ENCODE results near the gene GGN.
"Not testable (repeated sequence)": the region's sequence is repeated elsewhere in the genome, so short reads cannot be mapped to it uniquely, and the experiment has no call there.

The GGN gene

GRCh38 chr19:38367041-38367440 is 20.8 kb downstream of the GGN start:
- Histone ChIP-seq H3K9me3 (ENCODE audit: control insufficient read depth in 1 of 2, low read length in 2 of 2) (no peaks in the 10 kb centered on the region), H3K27me3 (ENCODE audit: control insufficient read depth in 1 of 2, insufficient read depth in 2 of 2, low read length in 2 of 2) (peaks cover 0 to 10% of the 10 kb centered on the region in 2 donors), H3K36me3 (ENCODE audit: control insufficient read depth in 1 of 2, insufficient read depth in 2 of 2, low read length in 2 of 2) (no peaks in the 10 kb centered on the region), H3K4me3 (ENCODE audit: low read depth in 1 of 2, low read length in 2 of 2) (no peak overlapping the region), H3K9ac (ENCODE audit: low read depth in 1 of 2, low read length in 2 of 2) (no peak overlapping the region), H3K4me1 (ENCODE audit: control insufficient read depth in 1 of 2, insufficient read depth in 2 of 2, low read length in 2 of 2) (peaks cover 10 to 13% of the 10 kb centered on the region in 2 donors), H3K27ac (ENCODE audit: low read depth, low read length) (no peak overlapping the region)

DNA sequence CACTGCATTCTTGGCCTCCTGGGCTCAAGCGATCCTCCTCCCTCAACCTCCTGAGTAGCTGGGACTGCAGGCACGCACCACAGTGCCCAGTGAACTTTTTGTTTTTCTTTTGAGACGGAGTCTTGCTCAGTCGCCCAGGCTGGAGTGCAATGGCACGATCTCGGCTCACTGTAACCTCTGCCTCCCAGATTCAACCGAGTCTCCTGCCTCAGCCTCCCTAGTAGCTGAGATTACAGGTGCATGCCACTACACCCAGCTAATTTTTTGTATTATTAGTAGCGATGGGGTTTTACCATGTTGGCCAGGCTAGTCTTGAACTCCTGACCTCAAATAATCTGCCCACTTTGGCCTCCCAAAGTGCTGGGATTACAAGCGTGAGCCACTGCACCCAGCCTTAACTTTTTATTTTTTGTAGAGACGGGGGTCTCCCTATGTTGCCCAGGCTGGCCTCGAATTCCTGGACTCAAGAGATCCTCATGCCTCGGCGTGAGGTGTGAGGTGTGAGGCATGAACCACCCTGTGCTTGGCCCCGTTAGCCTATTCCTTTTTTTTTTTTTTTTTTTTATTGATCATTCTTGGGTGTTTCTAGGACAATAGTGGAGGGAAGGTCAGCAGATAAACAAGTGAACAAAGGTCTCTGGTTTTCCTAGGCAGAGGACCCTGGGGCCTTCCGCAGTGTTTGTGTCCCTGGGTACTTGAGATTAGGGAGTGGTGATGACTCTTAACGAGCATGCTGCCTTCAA is 24.7 kb downstream of the GGN start:
- H3K9me3 ChIP-seq (ENCODE audit: control insufficient read depth in 1 of 2, low read length in 2 of 2); H3K9ac ChIP-seq (ENCODE audit: low read depth in 1 of 2, low read length in 2 of 2); H3K36me3 ChIP-seq (ENCODE audit: control insufficient read depth in 1 of 2, insufficient read depth in 2 of 2, low read length in 2 of 2); H3K27ac ChIP-seq (ENCODE audit: low read depth, low read length): not testable (repeated sequence)
- Histone ChIP-seq H3K27me3 (ENCODE audit: control insufficient read depth in 1 of 2, insufficient read depth in 2 of 2, low read length in 2 of 2) (peaks cover 27 to 31% of the 10 kb centered on the region in 2 donors), H3K4me1 (ENCODE audit: control insufficient read depth in 1 of 2, insufficient read depth in 2 of 2, low read length in 2 of 2) (peaks cover 7 to 15% of the 10 kb centered on the region in 2 donors), H3K4me3 (ENCODE audit: low read depth in 1 of 2, low read length in 2 of 2) (peak overlapping the region in 1 of 2 donors; percentile 79)

DNA sequence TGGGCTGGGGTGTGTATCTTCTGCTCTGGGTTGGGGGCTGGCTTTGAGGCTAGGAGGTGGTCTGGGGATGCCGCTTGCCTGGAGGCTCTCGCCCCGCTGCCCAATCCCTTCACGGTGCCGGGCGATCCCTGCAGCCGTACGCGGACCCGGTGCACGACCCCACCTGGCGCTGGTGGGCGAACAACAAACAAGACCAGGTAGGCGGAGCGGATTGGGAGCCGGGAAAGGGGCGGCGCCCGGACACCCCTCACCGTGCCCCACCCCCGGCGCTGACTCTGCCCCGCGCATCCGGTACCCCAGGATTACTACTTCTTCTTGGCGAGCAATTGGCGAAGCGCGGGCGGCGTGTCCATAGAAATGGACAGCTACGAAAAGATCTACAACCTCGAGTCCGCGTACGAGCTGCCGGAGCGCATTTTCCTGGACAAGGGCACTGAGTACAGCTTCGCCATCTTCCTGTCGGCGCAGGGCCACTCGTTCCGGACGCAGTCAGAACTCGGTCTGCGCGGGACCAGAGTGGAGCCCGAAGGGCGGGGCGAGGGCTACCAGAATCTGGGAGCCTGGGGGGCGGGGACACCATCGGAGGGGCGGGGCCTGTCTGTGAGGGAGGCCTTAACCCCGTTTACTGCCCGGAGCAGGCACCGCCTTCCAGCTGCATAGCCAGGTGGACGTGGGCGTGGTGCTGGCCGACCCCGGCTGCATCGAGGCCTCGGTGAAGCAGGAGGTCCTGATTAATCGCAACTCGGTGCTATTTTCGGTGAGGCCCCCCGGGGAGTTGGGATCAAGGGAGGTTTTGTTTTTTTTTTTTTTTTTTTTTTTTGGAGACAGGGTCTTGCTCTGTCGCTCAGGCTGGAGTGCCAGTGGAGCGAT is 25.5 kb downstream of the GGN start:
- H3K27ac ChIP-seq (ENCODE audit: low read depth, low read length), result no peak overlapping the region
- peak overlapping the region; percentile 66 to 79 for H3K4me3 ChIP-seq (ENCODE audit: low read depth in 1 of 2, low read length in 2 of 2)
- H3K9me3 ChIP-seq (ENCODE audit: control insufficient read depth in 1 of 2, low read length in 2 of 2), result no peaks in the 10 kb centered on the region
- no peaks in the 10 kb centered on the region for H3K36me3 ChIP-seq (ENCODE audit: control insufficient read depth in 1 of 2, insufficient read depth in 2 of 2, low read length in 2 of 2)
- peak overlapping the region in 1 of 2 donors; percentile 10 for H3K9ac ChIP-seq (ENCODE audit: low read depth in 1 of 2, low read length in 2 of 2)
- peaks cover 24 to 28% of the 10 kb centered on the region in 2 donors for H3K27me3 ChIP-seq (ENCODE audit: control insufficient read depth in 1 of 2, insufficient read depth in 2 of 2, low read length in 2 of 2)
- peaks cover 7 to 15% of the 10 kb centered on the region in 2 donors for H3K4me1 ChIP-seq (ENCODE audit: control insufficient read depth in 1 of 2, insufficient read depth in 2 of 2, low read length in 2 of 2)

DNA sequence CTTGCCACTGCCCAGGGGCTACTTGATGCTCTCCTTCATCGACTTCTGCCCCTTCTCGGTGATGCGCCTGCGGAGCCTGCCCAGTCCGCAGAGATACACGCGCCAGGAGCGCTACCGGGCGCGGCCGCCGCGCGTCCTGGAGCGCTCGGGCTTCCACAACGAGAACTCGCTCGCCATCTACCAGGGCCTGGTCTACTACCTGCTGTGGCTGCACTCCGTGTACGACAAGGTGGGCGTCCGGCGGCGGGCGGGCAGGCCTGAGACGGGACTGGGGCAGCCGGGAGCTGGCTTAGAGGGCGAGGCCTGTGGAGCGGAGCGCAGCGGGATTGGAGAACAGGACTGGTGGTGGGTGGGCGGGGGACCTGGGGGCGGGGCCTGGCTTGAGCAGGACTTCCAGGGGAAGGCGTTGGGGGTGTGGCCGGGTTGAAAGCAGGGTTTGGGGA is 26.2 kb downstream of the GGN start:
- Histone ChIP-seq H3K27me3 (ENCODE audit: control insufficient read depth in 1 of 2, insufficient read depth in 2 of 2, low read length in 2 of 2) (peaks cover 26 to 28% of the 10 kb centered on the region in 2 donors), H3K4me1 (ENCODE audit: control insufficient read depth in 1 of 2, insufficient read depth in 2 of 2, low read length in 2 of 2) (peaks cover 7 to 15% of the 10 kb centered on the region in 2 donors), H3K9me3 (ENCODE audit: control insufficient read depth in 1 of 2, low read length in 2 of 2) (no peaks in the 10 kb centered on the region), H3K9ac (ENCODE audit: low read depth in 1 of 2, low read length in 2 of 2) (peak overlapping the region in 1 of 2 donors; percentile 10), H3K36me3 (ENCODE audit: control insufficient read depth in 1 of 2, insufficient read depth in 2 of 2, low read length in 2 of 2) (no peaks in the 10 kb centered on the region), H3K4me3 (ENCODE audit: low read depth in 1 of 2, low read length in 2 of 2) (peak overlapping the region; percentile 66 to 79), H3K27ac (ENCODE audit: low read depth, low read length) (no peak overlapping the region)

DNA sequence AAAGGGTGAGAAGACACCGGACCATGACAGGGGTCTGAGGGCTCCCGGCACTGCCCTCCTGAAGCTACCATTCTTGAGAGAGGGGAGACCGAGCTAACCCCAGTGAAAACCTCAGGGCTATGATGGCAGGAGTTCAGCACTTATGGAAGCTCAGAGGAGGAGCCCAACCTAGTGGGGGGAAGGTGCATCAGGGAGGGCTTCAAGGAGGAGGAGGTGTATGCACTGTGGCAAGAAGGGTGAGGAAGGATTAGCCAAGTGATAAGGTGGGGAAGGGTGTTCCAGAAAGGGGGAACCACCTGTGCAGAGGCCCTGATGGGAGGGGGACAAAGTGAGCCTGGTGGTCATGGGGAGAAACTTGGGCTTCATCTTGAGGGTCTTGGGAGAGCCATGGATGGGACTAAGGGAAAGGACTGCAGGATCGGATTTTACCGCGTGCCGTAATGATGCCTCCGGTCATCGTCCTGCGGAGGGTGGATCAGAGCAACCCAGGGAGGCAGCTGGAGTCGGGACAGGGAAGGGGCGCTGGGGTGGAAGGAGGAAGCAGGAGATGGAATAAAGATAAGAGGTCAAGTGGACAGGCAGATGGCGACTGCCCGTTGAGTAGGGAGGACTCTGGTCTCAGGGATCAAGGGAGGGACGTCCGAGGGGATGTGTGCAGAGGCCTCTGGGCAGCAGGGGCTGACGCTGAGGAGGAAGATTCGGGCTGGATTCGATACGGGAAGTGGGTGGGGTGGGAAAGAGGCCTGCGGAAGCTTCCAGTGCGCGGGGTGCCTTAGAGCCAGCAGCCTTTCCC is 26.8 kb downstream of the GGN start:
- H3K4me3 ChIP-seq (ENCODE audit: low read depth in 1 of 2, low read length in 2 of 2), result peak overlapping the region; percentile 66 to 79
- H3K9me3 ChIP-seq (ENCODE audit: control insufficient read depth in 1 of 2, low read length in 2 of 2), result no peaks in the 10 kb centered on the region
- H3K9ac ChIP-seq (ENCODE audit: low read depth in 1 of 2, low read length in 2 of 2), result no peak overlapping the region
- H3K27ac ChIP-seq (ENCODE audit: low read depth, low read length), result no peak overlapping the region
- no peaks in the 10 kb centered on the region for H3K36me3 ChIP-seq (ENCODE audit: control insufficient read depth in 1 of 2, insufficient read depth in 2 of 2, low read length in 2 of 2)
- peaks cover 31 to 33% of the 10 kb centered on the region in 2 donors for H3K27me3 ChIP-seq (ENCODE audit: control insufficient read depth in 1 of 2, insufficient read depth in 2 of 2, low read length in 2 of 2)
- H3K4me1 ChIP-seq (ENCODE audit: control insufficient read depth in 1 of 2, insufficient read depth in 2 of 2, low read length in 2 of 2), result peaks cover 7 to 15% of the 10 kb centered on the region in 2 donors

DNA sequence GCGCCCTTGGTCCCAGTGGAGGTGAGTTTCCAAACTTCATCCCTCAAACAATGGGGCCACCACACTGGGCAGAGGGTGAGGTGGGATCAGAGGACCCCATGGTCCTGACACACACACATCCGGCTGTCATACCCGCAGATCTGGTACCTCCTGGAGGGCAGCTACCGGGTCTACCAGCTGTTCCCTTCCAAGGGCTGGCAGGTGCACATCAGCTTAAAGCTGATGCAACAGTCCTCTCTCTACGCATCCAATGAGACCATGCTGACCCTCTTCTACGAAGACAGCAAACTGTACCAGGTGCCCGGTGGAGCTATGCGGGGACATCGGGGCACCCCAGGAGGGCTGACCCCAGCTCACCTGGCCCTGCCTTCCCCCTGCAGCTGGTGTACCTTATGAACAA is 27.5 kb downstream of the GGN start:
- Histone ChIP-seq H3K27me3 (ENCODE audit: control insufficient read depth in 1 of 2, insufficient read depth in 2 of 2, low read length in 2 of 2) (peaks cover 33 to 35% of the 10 kb centered on the region in 2 donors), H3K9me3 (ENCODE audit: control insufficient read depth in 1 of 2, low read length in 2 of 2) (no peaks in the 10 kb centered on the region), H3K4me3 (ENCODE audit: low read depth in 1 of 2, low read length in 2 of 2) (no peak overlapping the region), H3K9ac (ENCODE audit: low read depth in 1 of 2, low read length in 2 of 2) (no peak overlapping the region), H3K36me3 (ENCODE audit: control insufficient read depth in 1 of 2, insufficient read depth in 2 of 2, low read length in 2 of 2) (no peaks in the 10 kb centered on the region), H3K27ac (ENCODE audit: low read depth, low read length) (no peak overlapping the region), H3K4me1 (ENCODE audit: control insufficient read depth in 1 of 2, insufficient read depth in 2 of 2, low read length in 2 of 2) (peaks cover 7 to 15% of the 10 kb centered on the region in 2 donors)

- peaks cover 34 to 35% of the 10 kb centered on the region in 2 donors for H3K27me3 ChIP-seq (ENCODE audit: control insufficient read depth in 1 of 2, insufficient read depth in 2 of 2, low read length in 2 of 2)
- H3K4me3 ChIP-seq (ENCODE audit: low read depth in 1 of 2, low read length in 2 of 2), result no peak overlapping the region
- H3K4me1 ChIP-seq (ENCODE audit: control insufficient read depth in 1 of 2, insufficient read depth in 2 of 2, low read length in 2 of 2), result peaks cover 7 to 15% of the 10 kb centered on the region in 2 donors
- no peak overlapping the region for H3K27ac ChIP-seq (ENCODE audit: low read depth, low read length)
- no peaks in the 10 kb centered on the region for H3K9me3 ChIP-seq (ENCODE audit: control insufficient read depth in 1 of 2, low read length in 2 of 2)
- no peaks in the 10 kb centered on the region for H3K36me3 ChIP-seq (ENCODE audit: control insufficient read depth in 1 of 2, insufficient read depth in 2 of 2, low read length in 2 of 2)
- no peak overlapping the region for H3K9ac ChIP-seq (ENCODE audit: low read depth in 1 of 2, low read length in 2 of 2)
Observed at GRCh38 chr19:38359242-38360021, 28.4 kb downstream of the GGN start.

DNA sequence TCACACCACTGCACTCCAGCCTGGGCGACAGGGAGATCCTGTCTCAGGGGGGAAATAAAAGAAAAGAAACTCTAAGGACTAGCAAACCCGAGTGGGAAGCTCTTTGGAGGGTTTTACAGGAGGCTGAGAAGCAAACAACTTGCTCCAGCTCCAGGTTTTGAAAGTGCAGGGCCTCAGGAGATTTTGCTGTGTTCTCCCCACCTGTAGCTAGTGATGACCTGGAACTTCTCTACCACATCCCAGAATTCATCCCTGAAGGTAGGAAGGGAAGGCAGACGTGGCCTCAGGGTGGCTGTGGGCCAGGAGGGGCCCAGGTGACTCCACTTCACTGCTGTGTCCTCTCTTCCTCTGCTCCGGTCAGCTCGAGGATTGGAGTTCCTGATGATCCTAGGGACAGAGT is 29.8 kb downstream of the GGN start:
- peaks cover 38 to 40% of the 10 kb centered on the region in 2 donors for H3K27me3 ChIP-seq (ENCODE audit: control insufficient read depth in 1 of 2, insufficient read depth in 2 of 2, low read length in 2 of 2)

More for the DNA sequence above, 29.8 kb downstream of the GGN start:
- Histone ChIP-seq H3K9me3 (ENCODE audit: control insufficient read depth in 1 of 2, low read length in 2 of 2) (no peaks in the 10 kb centered on the region), H3K4me1 (ENCODE audit: control insufficient read depth in 1 of 2, insufficient read depth in 2 of 2, low read length in 2 of 2) (peaks cover 7 to 15% of the 10 kb centered on the region in 2 donors), H3K4me3 (ENCODE audit: low read depth in 1 of 2, low read length in 2 of 2) (no peak overlapping the region), H3K9ac (ENCODE audit: low read depth in 1 of 2, low read length in 2 of 2) (no peak overlapping the region), H3K36me3 (ENCODE audit: control insufficient read depth in 1 of 2, insufficient read depth in 2 of 2, low read length in 2 of 2) (no peaks in the 10 kb centered on the region), H3K27ac (ENCODE audit: low read depth, low read length) (no peak overlapping the region)
